Brain pericyte (primary cell): ENCODE results near the gene DUS1L.

ENCODE experiments used
- DNase-seq: peaks from one replicate; pipeline ENCODE4 v3.0.0-alpha.2; 2012; ENCODE audit warnings: low read depth, low spot score

Gene DUS1L

DNA sequence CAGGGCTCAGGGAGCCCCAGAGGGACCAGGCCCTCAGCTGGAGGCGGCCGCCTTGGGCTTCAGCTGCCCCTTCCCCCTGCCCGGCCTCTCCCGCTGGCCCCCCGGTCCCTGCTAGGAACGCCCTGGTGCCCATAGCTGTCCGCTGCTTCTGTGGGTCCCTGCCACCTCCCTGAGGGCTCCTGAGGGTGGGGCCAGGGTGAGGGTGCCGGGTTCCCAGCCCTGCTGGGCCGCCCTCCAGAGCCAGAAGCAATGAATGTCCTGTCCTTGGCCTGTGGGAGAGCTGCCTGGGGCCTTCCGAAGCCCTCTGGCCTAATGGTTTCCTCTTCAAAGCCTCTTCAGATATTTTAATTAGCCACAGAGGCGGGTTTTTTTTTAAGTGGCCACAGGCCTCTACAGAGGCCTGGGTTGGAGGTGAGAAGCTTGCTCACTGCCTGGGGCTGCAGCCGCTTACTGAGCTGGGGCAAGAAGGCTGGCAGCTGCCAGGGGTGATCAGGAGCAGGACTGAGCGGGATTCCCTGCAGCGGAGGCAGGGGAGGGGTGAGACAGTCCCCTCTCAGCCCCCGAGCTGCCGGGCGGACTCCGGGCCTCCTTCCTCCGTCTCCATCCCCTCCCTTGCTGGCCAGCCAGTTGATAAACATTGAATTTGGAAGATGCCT lies 52.8 kb downstream of the DUS1L start:
- DNase-seq, result no peak

DNA sequence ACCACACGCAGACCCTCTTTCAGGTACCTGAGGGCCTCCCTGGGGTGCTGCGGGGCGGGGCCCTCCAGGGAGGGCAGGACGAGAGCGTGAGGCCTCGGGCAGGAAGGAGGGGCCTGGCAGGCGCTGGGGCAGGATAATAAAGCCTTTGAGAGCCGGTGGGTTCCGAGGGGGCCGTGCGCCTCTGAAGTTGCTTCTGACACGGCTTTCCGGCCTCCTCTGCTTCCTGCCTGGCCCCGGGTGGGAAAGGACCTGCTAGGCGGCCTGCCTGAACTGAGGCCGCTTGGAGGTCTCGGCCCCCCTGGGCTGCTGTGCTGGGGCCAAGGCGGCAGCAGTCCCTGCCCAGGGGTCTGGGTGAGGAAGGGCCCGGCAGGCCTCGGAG lies 53.4 kb downstream of the DUS1L start:
- no peak for DNase-seq

DNA sequence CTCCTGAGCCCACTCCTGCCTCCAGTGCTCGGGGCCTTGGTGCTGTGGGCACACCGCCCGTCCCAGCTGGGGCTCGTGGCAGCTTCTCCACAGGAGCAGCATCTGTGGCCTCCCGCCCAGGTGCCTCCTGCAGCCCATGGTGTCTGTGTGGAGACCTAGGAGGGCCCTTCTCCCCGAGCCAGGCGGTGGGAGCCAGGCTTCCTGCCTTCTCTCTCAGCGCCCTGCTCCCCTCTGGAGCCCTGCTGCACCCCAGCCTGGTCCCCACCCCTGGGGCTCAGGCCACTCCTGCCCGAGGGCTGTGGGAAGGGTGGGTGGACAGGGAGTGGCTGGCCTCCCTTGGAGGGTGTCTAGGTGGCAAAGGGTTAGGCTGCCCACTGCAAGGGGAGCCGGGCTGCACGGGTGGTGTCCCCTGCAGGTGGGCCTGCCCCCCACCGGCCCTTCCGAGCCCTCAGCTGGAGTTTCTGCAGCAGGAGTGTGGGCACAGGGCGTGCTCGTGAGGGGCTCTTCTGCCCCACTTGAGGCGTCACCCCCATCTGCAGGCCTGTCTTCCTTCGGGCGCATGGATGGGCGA lies 53.9 kb downstream of the DUS1L start:
- DNase-seq, result no peak

DNA sequence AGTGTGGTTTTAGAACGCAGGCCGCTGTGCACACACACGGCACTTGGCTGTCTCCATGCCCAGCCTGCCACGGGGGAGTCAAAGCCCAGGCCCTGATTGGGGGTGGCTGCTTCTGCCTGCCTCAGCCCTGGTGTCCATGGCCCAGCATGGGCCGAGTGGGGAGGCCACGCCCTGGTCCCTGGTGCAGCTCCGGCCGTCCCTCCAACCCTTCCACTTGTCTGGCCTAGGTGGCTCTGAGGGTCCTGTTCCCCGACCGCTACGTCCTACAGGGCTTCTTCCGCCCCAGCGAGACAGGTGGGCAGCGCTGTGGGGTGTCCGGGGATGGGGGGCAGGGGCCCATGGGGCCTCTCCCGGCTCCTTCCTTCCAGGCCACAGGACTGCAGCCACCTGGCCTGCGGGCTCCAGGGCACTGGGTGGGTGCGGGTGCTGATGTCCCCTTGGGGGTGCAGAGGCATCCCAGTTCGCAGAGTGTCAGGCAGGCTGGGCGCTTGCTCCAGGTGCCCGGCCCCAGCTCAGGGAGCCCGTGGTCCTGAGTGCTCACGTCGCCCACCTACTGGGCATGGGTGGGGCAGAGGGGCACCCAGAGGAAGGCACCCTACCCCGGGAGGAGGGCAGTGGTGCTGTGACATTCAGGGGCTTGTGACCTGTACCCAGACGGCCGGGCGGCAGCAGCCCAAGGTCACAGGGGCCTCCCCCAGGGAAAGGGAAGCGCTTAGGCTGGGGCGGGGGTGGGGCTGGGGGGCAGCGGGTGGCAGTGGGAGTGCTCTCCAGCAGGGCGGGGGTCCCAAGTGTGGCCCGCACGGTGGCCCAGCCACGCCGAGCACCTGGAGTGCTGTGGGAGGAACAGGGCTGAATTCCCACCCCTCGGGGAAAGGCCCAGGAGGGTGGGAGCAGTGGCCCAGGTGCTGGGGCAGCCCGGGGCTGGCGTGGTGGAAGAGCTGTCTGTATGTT lies 54.8 kb downstream of the DUS1L start:
- no peak for DNase-seq

DNA sequence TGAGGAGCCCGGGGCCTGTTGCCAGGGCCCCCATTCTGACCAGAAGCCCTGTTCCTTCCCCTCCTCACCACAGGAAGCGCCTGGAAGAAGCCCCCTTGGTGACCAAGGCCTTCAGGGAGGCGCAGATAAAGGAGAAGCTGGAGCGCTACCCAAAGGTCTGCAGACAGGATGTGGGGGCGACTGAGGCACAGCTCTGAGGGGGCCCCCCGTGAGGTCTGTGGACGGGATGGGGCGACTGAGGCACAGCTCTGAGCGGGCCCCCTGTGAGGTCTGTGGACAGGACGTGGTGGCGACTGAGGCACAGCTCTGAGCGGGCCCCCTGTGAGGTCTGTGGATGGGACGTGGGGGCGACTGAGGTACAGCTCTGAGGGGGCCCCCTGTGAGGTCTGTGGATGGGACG lies 56.2 kb downstream of the DUS1L start:
- no peak for DNase-seq

DNA sequence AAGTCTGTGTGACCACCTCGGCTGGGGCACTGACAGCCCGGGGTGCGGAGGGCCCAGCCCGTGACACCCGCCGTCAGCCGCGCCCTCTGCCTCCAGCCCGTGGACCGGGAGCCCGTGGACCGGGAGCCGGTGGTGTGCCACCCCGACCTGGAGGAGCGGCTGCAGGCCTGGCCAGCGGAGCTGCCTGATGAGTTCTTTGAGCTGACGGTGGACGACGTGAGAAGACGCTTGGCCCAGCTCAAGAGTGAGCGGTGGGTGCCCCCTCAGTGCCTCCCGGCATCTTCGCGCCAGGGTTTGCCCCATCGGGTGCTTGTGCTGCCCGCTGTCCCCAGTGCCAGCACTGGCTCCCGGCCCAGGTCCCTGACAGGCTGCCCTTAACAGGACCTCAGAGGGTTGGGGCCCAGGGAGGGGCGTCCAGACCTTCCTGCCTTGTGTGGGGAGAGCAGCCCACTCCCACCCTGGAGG lies 56.6 kb downstream of the DUS1L start:
- no peak for DNase-seq

DNA sequence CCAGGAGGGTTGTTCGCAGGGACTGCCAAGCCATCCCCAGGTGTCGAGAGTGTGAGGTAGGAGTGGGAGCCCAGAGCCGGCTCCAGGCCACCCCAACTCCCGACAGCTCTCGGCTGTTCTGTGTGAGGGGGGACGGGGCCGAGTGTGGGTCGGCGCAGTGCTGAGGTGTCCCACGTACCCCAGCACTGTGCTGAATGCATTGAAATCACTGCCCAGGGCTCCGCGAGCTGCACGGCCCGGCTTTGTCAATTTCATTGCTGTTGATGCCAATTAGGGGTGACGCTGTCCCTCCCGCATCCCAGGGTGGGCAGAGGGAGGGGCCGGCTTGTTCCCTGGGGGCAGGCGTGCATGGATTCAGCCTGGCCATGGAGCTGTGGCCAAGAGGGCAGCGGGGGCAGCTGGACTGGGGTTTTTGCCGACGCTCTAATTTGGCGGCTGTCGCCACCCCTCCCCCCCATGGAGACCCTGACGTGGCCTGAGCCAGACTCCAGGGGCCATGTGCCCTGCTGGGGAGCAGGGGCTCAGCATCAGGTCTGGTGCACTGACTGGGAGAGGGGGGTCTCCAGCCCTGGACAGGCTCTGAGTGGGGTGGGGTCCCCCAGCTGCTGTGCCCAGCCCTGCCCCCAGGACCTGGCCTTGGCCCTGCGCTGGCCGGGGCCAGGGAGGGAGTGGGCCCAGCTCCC lies 57.2 kb downstream of the DUS1L start:
- DNase-seq, result no peak
